GM18498 (cell line): Measurements from ENCODE around the gene PROCR.
"Not testable (repeated sequence)": the region's sequence is repeated elsewhere in the genome, so short reads cannot be mapped to it uniquely, and the experiment has no call there.

Source experiments
- ATAC-seq: cut with Tn5 transposase; IDR thresholded peaks from one replicate; pipeline ENCODE4 v1.9.1; 2021; ENCODE audit warnings: mild to moderate bottlenecking, moderate library complexity; ENCODE audit not compliant: unreplicated experiment

Gene PROCR

DNA sequence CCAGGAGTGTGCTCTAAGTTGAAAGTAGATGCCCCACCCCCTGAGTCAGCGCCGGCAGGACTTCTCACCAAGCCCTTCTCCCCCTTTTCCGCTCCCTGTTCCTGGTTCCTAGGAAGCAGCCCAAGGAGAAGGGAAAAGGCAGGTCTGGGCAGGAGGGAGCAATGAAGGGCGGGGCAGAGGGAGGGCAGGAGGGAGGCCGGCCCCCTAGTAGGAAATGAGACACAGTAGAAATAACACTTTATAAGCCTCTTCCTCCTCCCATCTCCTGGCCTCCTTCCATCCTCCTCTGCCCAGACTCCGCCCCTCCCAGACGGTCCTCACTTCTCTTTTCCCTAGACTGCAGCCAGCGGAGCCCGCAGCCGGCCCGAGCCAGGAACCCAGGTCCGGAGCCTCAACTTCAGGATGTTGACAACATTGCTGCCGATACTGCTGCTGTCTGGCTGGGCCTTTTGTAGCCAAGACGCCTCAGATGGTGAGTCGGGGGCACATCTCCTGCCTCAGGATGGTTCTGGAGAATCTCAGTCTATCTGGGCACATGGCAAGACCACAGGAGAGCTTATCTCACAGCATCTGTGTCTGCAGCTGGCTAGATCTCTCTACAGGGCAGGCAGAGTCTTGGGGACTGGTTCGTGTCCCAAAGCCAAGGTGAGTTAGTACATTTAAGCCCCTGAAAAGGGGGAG lies at the start of gene PROCR:
TSS of gene PROCR (plus strand) at position 320 of the 681 bp plus-strand sequence. CDS start at position 403, 83 bp downstream.
- no peak for ATAC-seq

DNA sequence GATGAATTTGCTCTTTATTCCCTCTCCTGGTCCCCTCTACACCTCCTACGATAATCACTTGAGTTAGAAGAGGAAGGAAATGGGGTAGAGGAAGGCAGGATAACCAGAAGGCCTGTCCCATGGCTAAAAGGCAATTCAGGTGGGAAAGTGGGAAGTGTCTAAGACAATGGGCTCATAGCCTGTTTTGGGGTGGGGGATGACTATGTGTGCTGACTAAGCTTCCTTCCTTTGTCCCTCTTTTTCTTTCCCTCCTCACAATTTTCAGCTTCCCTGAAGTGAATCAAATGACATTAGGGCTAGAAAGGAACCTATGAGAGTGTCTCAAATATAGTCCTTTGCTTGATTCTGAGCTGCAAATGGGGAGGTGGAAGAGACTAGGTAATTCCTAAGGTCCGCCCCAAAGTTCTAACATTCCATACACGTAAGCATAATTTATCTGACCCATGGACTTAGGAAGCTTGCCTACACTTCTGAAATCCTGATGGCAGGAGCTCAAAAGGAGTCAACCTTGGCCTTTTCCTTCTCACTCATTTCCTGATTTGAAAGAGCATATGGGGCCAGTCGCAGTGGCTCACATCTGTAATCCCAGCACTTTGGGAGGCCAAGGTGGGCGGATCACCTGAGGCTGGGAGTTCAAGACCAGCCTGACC lies 49.0 kb upstream of the PROCR start:
- no peak for ATAC-seq

DNA sequence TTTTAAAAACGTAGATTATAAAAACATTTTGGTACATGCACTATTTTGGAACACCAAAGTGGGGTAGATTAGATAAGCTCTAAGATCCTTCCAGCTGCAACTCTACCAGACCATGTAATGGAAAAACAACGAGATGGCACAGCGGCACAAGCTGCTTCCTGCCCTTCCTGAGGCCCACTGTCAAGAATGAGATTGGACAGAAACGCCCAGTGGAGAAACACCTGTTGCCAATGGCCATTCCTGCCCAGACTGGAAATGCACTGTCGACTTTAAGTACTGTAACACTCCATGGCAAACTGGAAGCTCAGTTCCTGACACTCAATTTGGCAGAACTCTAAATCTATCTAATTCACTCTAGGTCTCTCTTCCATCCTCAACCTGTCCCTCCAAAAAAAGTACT lies 46.1 kb upstream of the PROCR start:
- no peak for ATAC-seq

DNA sequence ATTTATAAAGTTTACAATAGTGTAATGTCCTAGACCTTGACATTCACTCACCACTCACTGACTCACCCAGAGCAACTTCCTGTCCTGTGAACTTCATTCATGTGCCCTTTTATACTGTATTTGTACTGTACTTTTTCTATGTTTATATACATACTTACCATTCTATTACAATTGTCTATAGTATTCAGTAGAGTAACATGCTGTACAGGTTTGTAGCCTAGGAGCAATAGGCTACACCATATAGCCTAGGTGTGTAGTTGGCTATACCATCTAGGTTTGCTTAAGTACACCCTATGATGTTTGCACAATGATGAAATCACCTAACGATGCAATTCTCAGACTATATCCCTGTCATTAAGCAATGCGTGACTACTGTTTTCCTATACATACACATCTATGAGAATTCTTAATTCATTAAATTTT lies 42.2 kb upstream of the PROCR start:
- no peak for ATAC-seq

DNA sequence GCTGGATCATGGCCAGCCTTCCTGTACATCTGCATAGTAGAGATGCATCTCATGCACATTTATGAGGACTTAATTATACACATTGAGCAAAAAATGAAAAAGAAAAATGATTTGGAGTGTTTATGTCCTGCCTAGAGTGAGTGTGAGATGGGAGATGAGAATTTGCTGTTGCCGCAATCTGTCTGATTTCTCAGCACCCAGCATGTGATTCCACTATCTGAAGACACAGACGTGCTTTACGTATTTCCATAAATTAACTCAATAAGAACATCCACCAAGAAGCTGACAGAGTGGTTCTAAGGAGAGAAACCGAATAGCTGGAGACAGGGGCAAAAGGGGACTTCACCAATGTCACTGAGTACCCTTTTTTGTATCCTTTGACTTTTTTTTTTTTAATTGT lies 39.9 kb upstream of the PROCR start:
- ATAC-seq: no peak

DNA sequence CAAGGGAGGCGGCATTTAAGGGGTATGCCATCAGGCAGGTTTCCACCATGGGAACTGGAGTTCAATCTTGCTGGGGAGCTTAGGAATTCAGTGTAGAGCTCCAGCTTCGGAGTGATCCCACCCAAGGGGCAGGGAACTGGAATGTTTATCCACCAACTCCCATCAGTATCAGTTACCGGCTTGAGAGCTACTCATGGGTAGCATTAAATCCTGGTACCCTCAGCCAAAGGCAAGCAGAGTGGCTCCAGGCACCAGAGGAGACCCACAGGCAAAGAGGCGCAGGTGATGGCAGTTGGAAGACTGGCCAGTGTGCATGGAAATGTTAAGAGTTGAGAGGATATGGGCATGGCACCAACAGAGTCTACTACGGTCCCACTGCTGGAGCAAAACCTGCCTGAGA lies 38.8 kb upstream of the PROCR start:
- no peak for ATAC-seq

DNA sequence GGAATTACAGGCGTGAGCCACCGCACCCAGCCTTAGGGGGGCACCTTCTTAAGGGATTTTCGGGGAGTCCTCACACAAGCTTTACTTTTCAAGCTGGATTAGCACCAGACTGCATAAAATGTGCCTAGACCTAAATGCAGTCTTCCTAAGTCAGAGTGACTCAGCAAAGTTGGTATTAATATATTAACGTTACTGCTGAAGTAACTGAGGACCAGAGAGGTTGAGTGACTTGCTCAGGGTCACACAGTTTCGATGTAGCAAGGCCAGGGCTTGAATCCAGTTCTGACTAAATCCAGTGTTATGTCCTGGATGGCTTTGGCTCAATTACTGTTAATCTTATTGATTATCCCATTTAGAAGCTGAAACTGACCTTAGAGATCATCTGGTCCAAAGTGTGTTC lies 38.1 kb upstream of the PROCR start:
- no peak for ATAC-seq

DNA sequence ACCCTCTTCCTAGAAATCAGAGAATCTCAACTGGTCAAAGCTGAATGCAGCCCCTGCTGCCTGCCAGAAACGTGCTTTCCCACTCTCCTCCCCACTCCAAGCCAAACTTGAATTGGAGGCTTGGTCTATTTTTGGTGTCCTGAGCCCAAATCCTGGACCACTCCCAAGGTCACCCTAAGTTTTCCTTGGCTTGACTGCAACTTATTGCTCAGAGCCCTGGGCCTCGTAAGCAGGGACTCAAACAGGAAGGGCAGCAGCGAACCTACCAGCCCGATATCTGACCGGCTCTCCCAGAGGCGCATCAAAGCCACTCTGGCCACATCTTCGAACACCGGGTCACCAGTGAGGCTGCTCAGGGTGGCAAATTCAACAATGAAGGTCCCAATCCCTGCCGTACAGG lies 37.4 kb upstream of the PROCR start:
- no peak for ATAC-seq

DNA sequence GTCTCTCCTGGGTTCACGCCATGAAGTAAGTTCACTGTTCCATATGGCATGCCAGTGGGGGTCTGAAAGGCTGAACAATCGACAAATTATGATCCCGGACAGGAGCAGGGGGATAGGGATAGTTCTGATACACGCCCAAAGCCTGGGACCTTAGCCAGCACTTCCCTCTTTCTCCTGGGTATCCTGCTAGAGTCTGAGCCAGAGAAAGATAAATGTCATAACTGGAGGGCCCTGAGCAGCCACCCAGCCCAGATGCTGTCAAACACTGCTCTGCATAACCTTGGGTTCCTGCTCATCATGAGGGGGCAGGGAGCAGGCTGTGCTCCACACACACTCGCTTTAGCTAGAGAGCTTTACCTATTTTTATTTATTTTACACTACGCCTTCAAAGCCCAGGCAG lies 37.0 kb upstream of the PROCR start:
- no peak for ATAC-seq

DNA sequence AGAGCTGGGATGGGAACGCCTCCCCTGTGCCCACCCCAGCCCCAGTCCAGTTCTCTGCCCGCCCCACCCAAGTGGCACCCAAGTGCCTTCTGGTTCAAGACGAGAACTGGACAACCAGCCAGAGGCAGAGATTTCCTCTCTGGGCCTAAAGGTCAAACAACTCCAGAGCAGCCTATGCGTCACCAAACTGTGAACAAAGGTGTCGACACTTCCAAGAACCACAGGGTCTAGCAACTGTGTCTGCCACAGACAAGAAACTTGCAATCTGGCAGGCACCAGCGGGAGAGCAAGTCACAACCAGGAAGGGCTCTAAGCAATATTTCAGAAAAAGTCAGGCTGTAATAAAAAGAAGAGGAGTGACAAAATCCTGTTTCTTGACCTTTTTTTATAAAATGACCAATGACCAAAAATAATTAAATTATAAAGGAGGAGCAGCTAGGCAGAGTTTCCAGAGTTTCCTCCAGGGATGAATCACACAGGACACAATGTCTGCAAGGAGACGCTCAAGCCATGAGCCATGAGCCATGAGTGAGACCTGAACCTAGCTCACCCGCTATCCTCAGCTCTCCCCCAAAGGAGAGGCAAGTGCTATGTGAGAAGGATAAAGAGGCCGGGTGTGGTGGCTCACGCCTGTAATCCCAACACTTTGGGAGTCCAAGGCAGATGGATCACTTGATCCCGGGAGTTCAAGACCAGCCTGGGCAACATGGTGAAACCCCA lies 35.8 kb upstream of the PROCR start:
- no peak for ATAC-seq

DNA sequence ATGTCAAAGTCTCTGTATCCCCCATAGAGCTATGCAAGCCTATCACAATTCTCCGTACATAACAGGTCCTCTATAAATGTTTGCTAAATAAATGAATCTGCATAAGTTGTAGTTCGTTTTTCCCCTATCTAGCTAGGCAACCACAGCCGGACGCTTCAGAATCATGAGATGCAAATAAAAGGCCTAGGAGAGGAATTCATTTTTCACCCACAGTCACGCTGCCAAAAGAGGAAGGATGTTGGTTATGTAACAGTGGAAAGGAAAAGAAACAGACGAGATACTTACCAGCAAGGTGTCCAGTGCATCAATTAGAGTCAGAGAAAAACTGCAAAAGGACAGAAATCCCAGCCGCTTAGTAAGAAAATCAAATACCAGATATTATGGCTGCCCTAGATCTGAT lies 27.2 kb upstream of the PROCR start:
- ATAC-seq: no peak

DNA sequence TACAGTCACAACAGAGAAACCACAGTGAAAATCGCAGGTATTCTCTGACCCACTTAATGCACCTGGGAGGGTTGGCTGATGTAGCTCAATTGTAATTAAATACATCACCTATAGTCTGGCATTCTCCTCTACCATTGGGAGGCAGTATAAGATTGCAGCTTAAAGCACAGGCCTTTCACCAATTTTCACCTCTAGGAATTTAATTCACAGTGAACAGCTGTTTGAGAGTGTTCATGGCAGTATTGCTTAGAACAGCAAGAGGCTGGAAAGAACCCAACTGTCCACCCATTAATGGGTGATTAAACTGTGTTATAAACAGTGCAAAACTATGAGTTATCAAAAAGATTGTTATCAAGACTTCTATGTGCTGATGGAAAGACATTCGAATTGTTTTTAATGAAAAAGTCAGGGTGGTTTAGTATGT lies 26.7 kb upstream of the PROCR start:
- ATAC-seq: no peak

DNA sequence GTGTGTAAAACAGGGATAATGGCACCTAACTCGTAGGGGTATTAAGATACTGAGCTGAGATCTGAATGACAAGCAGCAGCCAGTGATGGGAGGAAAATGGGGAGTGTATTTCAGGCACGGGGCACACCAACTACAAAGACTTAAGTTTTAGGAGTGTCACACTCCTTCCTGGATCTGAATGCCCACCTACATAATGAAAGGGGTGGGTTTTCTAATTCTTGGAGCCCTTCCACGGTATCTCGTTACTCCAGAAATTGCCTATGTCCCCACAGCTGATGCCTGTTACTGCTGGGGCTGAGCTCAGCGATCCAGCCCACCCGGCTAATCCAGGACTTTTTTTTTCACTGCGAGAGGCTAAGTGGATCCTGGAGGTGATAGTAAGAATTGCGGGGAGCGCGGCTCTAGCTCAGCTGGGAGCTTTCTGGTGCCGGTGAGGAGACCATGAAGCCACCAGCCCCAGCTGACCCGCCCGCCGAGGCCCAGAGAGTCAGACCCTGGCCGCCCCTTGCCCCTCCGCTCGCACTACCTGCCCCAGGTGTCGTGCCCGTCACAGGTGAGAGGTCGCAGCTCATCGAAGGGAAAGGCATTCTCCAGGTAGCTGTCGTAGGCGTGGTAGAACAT lies 25.5 kb upstream of the PROCR start:
- peak; percentile 16 for ATAC-seq

DNA sequence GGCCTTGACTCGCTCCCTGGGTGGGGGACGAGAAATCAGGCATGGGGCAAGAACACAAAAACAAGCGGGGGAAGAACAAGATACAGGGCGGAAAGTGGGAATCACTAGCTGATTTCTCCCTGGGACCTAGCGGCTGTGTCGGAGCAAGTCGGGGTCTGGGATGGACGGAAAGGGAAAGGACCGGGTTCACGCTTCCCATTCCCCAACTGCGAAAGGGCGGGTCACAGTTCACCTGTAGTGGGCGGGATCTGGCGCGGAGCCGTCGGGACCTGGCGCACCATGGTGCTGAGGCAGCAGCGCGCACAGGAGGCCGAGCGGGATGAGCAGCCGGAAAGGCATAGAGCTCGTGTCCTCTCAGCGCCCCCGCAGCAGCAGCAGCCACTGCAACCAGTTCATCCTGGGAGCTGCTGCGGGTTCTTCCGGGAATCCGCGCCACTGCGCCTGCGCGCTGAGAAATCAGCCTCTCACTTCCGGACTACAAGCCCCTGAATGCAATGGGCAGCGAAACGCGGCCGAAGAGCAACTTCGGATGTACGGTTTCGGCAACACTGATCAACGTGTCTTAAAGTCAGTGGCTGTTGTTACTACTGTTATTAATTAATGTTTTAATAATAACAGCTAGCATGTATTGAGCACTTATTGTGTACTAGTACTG lies 24.8 kb upstream of the PROCR start, which contains the start of gene EDEM2:
TSS of gene EDEM2 (minus strand) at position 417 of the 655 bp plus-strand sequence. CDS start at position 339, 78 bp downstream.
- peak; percentile 84 for ATAC-seq

DNA sequence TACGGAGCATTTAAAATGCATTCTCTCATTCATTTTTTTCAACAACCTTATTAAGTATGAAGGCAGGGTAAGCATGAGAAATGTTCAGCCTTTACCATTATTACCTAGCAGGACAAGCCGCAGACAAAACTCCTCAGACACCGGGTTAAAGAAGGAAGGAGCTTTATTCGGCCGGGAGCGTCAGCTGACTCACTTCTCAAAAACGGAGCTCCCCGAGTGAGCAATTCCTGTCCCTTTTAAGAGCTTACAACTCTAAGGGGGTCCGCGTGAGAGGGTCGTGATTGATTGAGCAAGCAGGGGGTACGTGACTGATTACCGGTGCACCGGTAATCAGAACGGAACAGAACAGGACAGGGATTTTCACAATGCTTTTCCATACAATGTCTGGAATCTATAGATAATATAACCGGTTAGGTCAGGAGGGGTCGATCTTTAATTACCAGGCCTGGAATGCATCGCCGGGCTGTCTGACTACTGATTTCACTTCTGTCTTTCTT lies 24.2 kb upstream of the PROCR start:
- peak; percentile 30 for ATAC-seq

DNA sequence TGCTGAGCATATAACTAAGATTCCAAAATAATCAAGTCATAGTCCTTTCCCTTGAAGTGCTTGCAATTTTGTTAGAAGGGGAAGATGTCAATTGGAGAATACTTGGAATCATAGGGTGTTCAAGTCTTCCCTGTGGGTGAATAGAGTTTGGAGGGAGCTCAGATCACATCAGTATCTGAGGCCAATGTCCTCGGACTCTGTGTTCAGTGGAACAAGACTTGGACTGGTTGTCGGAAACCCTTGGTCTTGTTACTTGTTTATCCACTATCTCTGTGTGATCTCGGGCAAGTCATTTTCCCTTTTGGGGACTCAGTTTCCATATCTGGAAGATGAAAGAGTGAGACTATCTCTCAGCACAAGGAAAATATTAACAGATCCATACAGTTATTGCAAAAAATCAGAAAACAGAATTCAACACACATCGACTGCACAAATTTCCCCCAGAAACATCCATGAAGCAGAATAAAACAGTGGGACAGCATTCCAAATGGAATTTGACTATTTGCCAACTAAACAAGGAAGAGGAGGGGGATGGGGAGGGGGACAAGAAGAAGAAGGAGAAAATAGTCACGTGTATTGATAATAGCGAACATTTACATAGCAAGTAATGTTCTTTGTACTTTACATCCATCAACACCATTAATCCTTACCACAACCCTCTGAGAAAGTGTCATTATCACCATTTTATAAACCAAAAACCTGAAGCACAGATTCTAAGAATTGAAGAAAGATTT lies 20.9 kb upstream of the PROCR start:
- no peak for ATAC-seq

DNA sequence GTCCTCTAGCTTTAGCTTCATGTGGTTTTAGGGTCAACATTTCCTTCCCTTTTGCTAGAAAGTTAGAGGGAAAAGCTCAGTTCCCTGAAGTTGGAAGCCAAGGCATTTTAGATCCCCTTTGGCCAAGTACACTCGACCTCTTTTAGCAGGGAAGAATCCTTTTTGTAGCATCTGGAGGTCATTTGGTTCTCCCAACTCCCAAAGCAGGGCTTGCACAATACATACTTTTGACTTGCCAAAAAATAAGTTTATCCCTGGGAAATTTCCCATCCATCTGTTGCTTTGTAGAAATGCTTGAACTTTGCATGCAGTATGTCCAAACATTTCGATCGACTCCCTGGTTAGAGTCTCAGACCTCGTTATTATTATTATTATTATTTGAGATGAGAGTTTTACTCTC lies 20.1 kb upstream of the PROCR start:
- no peak for ATAC-seq

DNA sequence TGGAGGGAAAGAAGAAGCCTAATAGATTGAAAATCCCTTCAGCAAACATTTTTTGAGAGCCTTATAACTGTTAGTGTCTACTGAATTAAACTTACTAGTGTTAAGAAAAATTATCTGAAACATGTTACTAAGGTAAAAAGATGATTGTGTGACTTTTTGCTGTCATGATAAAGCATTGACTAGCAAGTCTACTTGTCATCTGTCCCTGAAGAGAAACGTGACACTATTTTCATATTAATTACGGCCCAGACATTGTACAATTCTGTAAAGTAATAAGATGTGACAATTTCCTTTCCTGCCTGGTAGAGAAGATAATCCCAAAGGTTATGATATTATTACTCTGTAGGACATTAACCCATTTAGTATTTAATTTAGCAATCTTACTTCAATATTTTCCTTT lies 15.9 kb upstream of the PROCR start:
- ATAC-seq: no peak

DNA sequence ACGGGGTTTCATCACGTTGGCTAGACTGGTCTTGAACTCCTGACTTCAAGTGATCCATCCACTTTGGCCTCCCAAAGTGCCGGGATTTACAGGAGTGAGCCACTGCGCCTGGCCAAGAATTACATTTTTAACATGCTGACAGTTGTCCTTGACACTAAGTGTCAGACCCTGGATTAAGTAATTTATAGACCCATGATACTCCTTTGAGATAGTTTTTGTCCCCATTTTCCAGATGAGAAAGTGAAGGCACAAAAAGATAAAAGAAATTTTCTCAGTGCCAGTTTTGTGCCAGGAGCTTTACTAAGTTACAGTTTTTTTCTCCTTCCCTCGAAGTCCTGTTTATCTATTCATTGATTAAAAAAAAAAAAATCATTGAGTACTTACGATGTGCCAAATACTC lies 14.9 kb upstream of the PROCR start:
- ATAC-seq: no peak

DNA sequence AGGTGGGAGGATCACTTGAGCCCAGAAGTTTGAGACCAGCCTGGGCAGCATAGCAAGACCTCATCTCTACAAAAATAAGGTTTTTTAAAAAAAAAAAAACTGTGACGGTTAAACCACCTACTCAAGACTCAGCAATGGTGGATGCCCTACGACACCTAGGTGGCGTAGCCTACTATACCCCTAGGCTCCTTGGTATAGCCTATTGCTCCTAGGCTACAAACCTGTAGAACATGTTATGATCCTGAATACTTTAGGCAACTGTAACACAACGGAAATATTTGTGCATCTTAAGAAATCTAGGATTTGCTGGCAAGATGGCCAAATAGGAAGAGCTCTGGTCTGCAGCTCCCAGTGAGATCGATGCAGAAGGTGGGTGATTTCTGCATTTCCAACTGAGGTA lies 11.5 kb upstream of the PROCR start:
- not testable (repeated sequence) for ATAC-seq
